B cell (primary cell): ENCODE results near the gene ANKAR.

Experiments
- CTCF ChIP-seq: fragments of 200-600 bp; IDR thresholded peaks from one replicate; pipeline ENCODE4 v1.8.0; 2022; ENCODE audit warnings: antibody characterized with exemption, mild to moderate bottlenecking
- EZH2 ChIP-seq: IDR thresholded peaks from 2 replicates; pipeline ENCODE4 v1.6.1; 2012; ENCODE audit warnings: borderline replicate concordance, low read depth, mild to moderate bottlenecking, moderate library complexity, low read length; ENCODE audit not compliant: insufficient read depth, poor library complexity, severe bottlenecking

- no peak for TF ChIP-seq CTCF
- no peak for TF ChIP-seq EZH2
Observed at GRCh38 chr2:189661957-189662321, 12.5 kb upstream of the ANKAR start.
